ENCODE measurements around the gene SLC6A6.

GRCh38 chr3:14536837-14537589, 134.6 kb downstream of the SLC6A6 start:
- TF ChIP-seq POLR2A (IDR thresholded peaks at IDR 0.05) = no peak
- TF ChIP-seq, protein P1, sequence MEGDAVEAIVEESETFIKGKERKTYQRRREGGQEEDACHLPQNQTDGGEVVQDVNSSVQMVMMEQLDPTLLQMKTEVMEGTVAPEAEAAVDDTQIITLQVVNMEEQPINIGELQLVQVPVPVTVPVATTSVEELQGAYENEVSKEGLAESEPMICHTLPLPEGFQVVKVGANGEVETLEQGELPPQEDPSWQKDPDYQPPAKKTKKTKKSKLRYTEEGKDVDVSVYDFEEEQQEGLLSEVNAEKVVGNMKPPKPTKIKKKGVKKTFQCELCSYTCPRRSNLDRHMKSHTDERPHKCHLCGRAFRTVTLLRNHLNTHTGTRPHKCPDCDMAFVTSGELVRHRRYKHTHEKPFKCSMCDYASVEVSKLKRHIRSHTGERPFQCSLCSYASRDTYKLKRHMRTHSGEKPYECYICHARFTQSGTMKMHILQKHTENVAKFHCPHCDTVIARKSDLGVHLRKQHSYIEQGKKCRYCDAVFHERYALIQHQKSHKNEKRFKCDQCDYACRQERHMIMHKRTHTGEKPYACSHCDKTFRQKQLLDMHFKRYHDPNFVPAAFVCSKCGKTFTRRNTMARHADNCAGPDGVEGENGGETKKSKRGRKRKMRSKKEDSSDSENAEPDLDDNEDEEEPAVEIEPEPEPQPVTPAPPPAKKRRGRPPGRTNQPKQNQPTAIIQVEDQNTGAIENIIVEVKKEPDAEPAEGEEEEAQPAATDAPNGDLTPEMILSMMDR (IDR thresholded peaks at IDR 0.05) = no peak

Data from esophagus squamous epithelium (tissue), 4 donors.